Upper lobe of left lung (tissue), 6 donors: Measurements from ENCODE around the gene TASP1. TPM values are rescaled to one million over a fixed set of nuclear protein-coding genes. Genes with fewer than 3 reads are reported as not detected.

Experiments used
- ATAC-seq, 2 donors: fragments of 200-7000 bp; cut with Tn5 transposase; one replicate each; pipeline ENCODE4 v1.9.1; 2022; ENCODE audit warnings: mild to moderate bottlenecking in 2 of 2, moderate library complexity in 2 of 2; ENCODE audit not compliant: low FRiP score in 2 of 2
- DNase-seq, 2 donors: peaks; one replicate each; pipeline ENCODE4 v3.0.0-alpha.2; 2019 to 2020
- H3K27ac ChIP-seq, 4 donors: fragments of 200-600 bp; sonication (generic); one replicate each; pipeline ENCODE4 v1.5.1; 2016 to 2019
- H3K27me3 ChIP-seq, 4 donors: fragments of 200-600 bp; sonication (generic); one replicate each; pipeline ENCODE4 v1.5.1; 2017 to 2019
- H3K36me3 ChIP-seq, 4 donors: fragments of 200-600 bp; sonication (generic); one replicate each; pipeline ENCODE4 v1.5.1; 2016 to 2019
- H3K4me1 ChIP-seq, 4 donors: fragments of 200-600 bp; sonication (generic); one replicate each; pipeline ENCODE4 v1.5.1; 2018 to 2019
- H3K4me3 ChIP-seq, 4 donors: fragments of 200-600 bp; sonication (generic); one replicate each; pipeline ENCODE4 v1.5.1; 2017 to 2019; ENCODE audit warnings: mild to moderate bottlenecking in 2 of 4, moderate library complexity in 1 of 4
- H3K9me3 ChIP-seq, 4 donors: fragments of 200-600 bp; sonication (generic); one replicate each; pipeline ENCODE4 v1.5.1; 2018 to 2019
- CTCF ChIP-seq, 6 experiments: fragments of 450-650 bp in 4 of 6; fragments of 200-600 bp in 2 of 6; sonication (generic) in 2 of 6; IDR thresholded peaks; one replicate each; pipeline ENCODE4 v1.5.1; 2016 to 2019; ENCODE audit warnings: antibody characterized with exemption in 6 of 6
- EP300 ChIP-seq, 4 donors: sonication (generic); formaldehyde crosslinking; IDR thresholded peaks; one replicate each; pipeline ENCODE4 v1.5.1; 2017; ENCODE audit warnings: antibody characterized with exemption in 4 of 4, control low read depth in 2 of 4
- POLR2A ChIP-seq, 4 donors: fragments of 450-650 bp; IDR thresholded peaks; one replicate each; pipeline ENCODE4 v1.5.1; 2016 to 2017; ENCODE audit warnings: antibody characterized with exemption in 4 of 4, mild to moderate bottlenecking in 2 of 4
- POLR2AphosphoS5 ChIP-seq, 2 donors: sonication (generic); formaldehyde crosslinking; IDR thresholded peaks; one replicate each; pipeline ENCODE4 v1.5.1; 2017; ENCODE audit warnings: antibody characterized with exemption in 2 of 2
- WGBS, 2 donors: methylation state at CpG; one replicate each; pipeline ENCODE4 v1.1.5; 2017 to 2018; 5-methylcytosine and 5-hydroxymethylcytosine counted together
- total RNA-seq, 6 donors: library from RNA; depleted of rRNA in 4 of 6; stranded (reverse); fragments of >200 nt in 4 of 6; gene quantifications; one replicate each; pipeline versions ENCODE4 v1.1.0 to v1.2.1, GENCODE V29; 2016 to 2021
- donor health status: DM: no; HTN: no; CAD: no; lungs with moderate emphysema.
- donor health status: DM: no; HTN: yes; CAD: no; lungs with severe emphysema.

Gene TASP1
- total RNA-seq, 6 donors from 2014 or later, result 12.4 to 21.1 (median 14.0) TPM

DNA sequence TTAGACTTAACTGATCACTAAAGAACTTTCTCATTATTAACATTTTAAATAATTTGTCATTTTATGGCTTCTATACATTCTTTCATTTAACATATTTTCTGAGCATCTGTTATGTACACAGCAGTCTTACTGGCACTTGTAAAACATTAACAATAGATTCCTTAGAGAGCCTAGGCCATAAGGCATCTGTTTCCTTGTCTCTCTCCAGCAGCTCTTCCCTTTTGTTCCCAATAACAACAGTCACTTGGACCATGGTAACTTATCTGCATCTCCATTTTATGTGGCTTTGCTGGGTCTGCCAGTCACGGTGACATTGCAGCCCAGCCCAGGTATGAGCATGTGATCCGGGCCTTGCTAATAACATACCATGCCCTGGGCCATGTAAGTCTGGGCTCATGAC, 11.7 kb upstream of the TASP1 start:
- Histone ChIP-seq H3K9me3 (no peaks in the 10 kb centered on the region), H3K27ac (no peak overlapping the region), H3K4me3 (no peak overlapping the region), H3K4me1 (no peaks in the 10 kb centered on the region), H3K36me3 (no peaks in the 10 kb centered on the region), H3K27me3 (no peaks in the 10 kb centered on the region)
- TF ChIP-seq POLR2A (IDR thresholded peaks at IDR 0.05) (no peak), CTCF (IDR thresholded peaks at IDR 0.05) (no peak), POLR2AphosphoS5 (IDR thresholded peaks at IDR 0.05) (no peak), EP300 (IDR thresholded peaks at IDR 0.05) (no peak)
- WGBS, 2 donors, result 74 to 82% methylated on average over 2 of the region's 2 CpGs
- DNase-seq (no peak), ATAC-seq (no peak)

DNA sequence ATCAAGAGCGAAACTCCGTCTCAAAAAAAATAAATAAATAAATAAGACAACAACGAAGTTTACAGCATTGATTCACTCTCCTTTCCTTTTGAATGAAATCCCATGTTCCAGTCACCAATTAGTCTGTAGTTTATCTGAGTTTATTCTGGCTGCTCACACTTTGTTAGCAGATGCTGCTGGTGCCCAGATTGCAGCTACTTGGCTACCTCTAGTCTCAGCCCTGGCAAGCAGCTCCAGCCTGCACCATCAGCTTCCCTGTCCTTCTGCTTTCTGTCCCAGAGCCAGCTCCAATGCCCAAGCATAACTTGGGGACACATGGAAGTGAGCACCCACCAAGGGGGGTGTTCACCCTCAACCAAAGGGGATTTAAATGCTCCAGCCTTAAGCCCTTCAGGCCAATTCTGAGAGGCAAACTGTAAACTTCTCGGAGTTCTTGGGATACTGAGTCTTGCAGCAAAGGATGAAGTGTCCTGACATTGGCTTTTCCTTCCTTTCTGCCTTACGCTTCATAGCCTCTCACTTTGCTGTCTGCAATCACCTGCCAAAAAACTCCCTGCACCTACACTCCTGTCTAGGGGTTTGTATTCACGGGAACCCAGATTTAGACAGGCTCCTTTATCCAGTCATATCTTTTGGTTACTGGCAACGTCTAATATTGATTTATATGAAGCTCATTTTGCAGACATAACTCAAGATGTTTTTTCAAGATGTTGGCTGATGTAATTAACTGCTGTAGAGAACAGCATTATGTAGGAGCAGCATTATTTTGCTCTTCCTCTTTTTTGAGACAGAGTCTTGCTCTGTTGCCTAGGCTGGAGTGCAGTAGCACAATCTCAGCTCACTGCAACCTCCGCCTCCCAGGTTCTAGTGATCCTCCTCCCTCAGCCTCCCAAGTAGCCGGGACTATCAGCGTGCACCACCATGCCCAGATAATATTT, 9.8 kb upstream of the TASP1 start:
- H3K27me3 ChIP-seq, result no peaks in the 10 kb centered on the region
- H3K9me3 ChIP-seq, result no peaks in the 10 kb centered on the region
- H3K27ac ChIP-seq, result no peak overlapping the region
- WGBS, 2 donors, result 70 to 75% methylated on average over 10 of the region's 10 CpGs
- no peak overlapping the region for H3K4me3 ChIP-seq
- H3K36me3 ChIP-seq, result no peaks in the 10 kb centered on the region
- TF ChIP-seq EP300 (IDR thresholded peaks at IDR 0.05) (no peak), CTCF (IDR thresholded peaks at IDR 0.05) (no peak), POLR2A (IDR thresholded peaks at IDR 0.05) (no peak), POLR2AphosphoS5 (IDR thresholded peaks at IDR 0.05) (no peak)
- ATAC-seq, result peak in 1 of 2 donors; percentile 37
- H3K4me1 ChIP-seq, result no peaks in the 10 kb centered on the region
- no peak for DNase-seq

GRCh38 chr20:13644010-13644409, 5.3 kb upstream of the TASP1 start:
- DNase-seq (no peak), ATAC-seq (no peak)
- Histone ChIP-seq H3K4me3 (no peak overlapping the region), H3K4me1 (peaks cover 0 to 5% (median 2%) of the 10 kb centered on the region in 4 donors), H3K36me3 (no peaks in the 10 kb centered on the region), H3K9me3 (no peaks in the 10 kb centered on the region), H3K27ac (no peak overlapping the region), H3K27me3 (no peaks in the 10 kb centered on the region)
- TF ChIP-seq POLR2AphosphoS5 (IDR thresholded peaks at IDR 0.05), result no peak
- no peak for TF ChIP-seq POLR2A (IDR thresholded peaks at IDR 0.05)
- no peak for TF ChIP-seq EP300 (IDR thresholded peaks at IDR 0.05)
- no peak for TF ChIP-seq CTCF (IDR thresholded peaks at IDR 0.05)
- 47 to 65% methylated on average over 4 of the region's 4 CpGs for WGBS, 2 donors

GRCh38 chr20:13639150-13639497, 392 bp upstream of the TASP1 start:
- WGBS, 2 donors, result 8 to 12% methylated on average over 9 of the region's 9 CpGs
- Histone ChIP-seq H3K9me3 (no peaks in the 10 kb centered on the region), H3K4me3 (peak overlapping the region; percentile 57 to 99 (median 88)), H3K27ac (peak overlapping the region; percentile 67 to 90 (median 82)), H3K4me1 (peaks cover 0 to 18% (median 8%) of the 10 kb centered on the region in 4 donors), H3K27me3 (no peaks in the 10 kb centered on the region), H3K36me3 (no peaks in the 10 kb centered on the region)
- DNase-seq (no peak), ATAC-seq (peak; percentile 2 to 20)
- no peak for TF ChIP-seq EP300 (IDR thresholded peaks at IDR 0.05)
- no peak for TF ChIP-seq POLR2AphosphoS5 (IDR thresholded peaks at IDR 0.05)
- TF ChIP-seq POLR2A (IDR thresholded peaks at IDR 0.05), result no peak
- no peak for TF ChIP-seq CTCF (IDR thresholded peaks at IDR 0.05)
